ENCODE data around the gene AP5B1. TPM values are rescaled to one million over a fixed set of nuclear protein-coding genes. Genes with fewer than 3 reads are reported as not detected.

The AP5B1 gene
- total and polyA plus RNA-seq, 2 donors from 2014 or later = 6.3 to 18.3 TPM

DNA sequence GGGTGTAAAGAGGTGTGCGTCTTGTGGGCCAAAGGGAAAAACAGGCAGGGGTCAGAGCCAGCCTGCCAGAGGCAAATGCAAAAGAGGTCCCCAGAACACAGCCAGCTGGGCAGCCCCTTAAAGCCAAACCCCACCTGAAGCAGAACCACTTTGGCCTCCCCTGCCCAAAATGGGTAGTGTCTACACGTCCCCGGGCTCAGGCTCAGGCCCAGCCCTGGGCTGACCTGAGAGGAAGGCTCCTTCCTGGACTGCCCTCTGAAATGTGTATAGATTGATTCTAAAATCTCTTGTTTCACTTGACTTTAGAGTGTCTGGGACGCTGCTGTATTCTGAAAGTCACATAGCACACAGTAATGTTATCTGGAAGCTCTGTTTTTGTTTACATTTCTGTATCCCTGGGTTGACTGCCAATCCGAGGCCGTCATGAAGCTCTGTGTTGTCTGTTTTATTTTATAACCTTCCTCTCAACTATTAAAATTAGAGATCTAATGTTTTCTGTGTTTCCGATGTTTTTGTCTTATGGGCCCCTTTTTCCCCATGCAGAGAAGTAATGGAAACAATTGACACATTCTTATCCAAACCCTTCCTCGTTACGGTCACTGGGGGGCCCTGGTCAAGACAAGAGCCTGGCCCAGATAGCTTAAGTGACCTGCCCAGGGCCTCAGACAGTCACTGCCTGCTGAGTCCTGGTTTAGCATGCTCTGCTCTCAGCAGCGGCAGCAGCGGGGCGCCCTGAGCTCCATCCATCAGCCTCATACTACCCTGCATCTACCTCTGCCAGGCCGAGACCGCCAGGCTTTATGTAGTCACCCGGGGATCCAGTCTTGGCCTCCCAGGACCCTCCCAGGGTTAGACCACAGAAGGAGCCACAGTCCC is 16.2 kb upstream of the AP5B1 start:
- Histone ChIP-seq H3K4me1 (ENCODE audit: control insufficient read depth in 2 of 3, insufficient read depth in 2 of 3, low read depth in 1 of 3, low read length in 3 of 3) (peaks cover 0 to 33% (median 10%) of the 10 kb centered on the region in 3 donors), H3K9me3 (ENCODE audit: control insufficient read depth in 2 of 3, insufficient read depth in 1 of 3, low read length in 3 of 3) (no peaks in the 10 kb centered on the region), H3K4me3 (ENCODE audit: low read length in 3 of 3) (no peak overlapping the region), H3K27ac (ENCODE audit: low read depth in 2 of 2, low read length in 2 of 2) (no peak overlapping the region), H3K9ac (ENCODE audit: low read length in 3 of 3) (no peak overlapping the region), H3K36me3 (ENCODE audit: control insufficient read depth in 2 of 3, insufficient read depth in 3 of 3, low read length in 3 of 3) (peaks cover 0 to 27% (median 6%) of the 10 kb centered on the region in 3 donors), H3K27me3 (ENCODE audit: control insufficient read depth, insufficient read depth, low read length) (no peaks in the 10 kb centered on the region)
- DNase-seq (no peak), FAIRE-seq (no peak)
- intact Hi-C loops (cut with DNase I) = no loop called here
- TF ChIP-seq, protein P1, sequence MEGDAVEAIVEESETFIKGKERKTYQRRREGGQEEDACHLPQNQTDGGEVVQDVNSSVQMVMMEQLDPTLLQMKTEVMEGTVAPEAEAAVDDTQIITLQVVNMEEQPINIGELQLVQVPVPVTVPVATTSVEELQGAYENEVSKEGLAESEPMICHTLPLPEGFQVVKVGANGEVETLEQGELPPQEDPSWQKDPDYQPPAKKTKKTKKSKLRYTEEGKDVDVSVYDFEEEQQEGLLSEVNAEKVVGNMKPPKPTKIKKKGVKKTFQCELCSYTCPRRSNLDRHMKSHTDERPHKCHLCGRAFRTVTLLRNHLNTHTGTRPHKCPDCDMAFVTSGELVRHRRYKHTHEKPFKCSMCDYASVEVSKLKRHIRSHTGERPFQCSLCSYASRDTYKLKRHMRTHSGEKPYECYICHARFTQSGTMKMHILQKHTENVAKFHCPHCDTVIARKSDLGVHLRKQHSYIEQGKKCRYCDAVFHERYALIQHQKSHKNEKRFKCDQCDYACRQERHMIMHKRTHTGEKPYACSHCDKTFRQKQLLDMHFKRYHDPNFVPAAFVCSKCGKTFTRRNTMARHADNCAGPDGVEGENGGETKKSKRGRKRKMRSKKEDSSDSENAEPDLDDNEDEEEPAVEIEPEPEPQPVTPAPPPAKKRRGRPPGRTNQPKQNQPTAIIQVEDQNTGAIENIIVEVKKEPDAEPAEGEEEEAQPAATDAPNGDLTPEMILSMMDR (IDR thresholded peaks at IDR 0.05; ENCODE audit: borderline replicate concordance, extremely low read depth, insufficient read depth) = no peak

DNA sequence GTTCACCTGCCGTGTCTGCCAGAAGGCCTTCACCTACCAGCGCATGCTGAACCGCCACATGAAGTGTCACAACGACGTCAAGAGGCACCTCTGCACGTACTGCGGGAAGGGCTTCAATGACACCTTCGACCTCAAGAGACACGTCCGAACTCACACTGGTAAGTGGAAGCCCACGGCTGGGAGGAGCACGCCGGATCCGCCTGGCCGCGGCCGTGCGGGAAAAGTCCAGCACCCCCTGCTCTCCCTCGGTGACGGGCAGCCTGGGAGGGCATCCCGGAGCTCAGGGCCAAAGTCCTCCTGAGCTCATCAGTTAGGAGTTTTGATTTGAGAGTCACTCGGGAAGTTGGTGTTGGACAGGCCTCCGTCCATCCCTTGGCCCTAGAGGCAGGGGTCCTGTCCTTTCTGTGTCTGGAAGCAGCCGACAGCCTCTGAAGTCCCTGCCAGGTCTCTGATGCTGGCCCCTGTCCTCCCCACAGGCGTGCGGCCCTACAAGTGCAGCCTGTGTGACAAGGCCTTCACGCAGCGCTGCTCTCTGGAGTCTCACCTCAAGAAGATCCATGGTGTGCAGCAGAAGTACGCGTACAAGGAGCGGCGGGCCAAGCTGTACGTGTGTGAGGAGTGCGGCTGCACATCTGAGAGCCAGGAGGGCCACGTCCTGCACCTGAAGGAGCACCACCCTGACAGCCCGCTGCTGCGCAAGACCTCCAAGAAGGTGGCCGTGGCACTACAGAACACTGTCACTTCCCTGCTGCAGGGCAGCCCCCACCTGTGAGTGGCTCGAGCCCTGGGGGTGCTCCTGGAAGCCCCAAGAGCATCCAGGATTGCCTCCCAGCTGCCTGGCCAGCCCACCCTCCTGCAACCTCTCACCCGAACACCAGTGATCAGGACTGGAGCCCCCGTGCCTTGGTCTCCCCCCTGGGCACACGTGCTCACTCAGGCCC is 14.1 kb upstream of the AP5B1 start:
- H3K4me1 ChIP-seq (ENCODE audit: control insufficient read depth in 2 of 3, insufficient read depth in 2 of 3, low read depth in 1 of 3, low read length in 3 of 3) = peaks cover 0 to 52% (median 10%) of the 10 kb centered on the region in 3 donors
- no peak overlapping the region for H3K4me3 ChIP-seq (ENCODE audit: low read length in 3 of 3)
- H3K27ac ChIP-seq (ENCODE audit: low read depth in 2 of 2, low read length in 2 of 2) = peak overlapping the region; percentile 63 to 80
- H3K27me3 ChIP-seq (ENCODE audit: control insufficient read depth, insufficient read depth, low read length) = no peaks in the 10 kb centered on the region
- FAIRE-seq (no peak), DNase-seq (peak in 2 of 5 donors; percentile 19 to 71)
- H3K9ac ChIP-seq (ENCODE audit: low read length in 3 of 3) = peak overlapping the region in 1 of 3 donors; percentile 47
- peaks cover 0 to 27% (median 6%) of the 10 kb centered on the region in 3 donors for H3K36me3 ChIP-seq (ENCODE audit: control insufficient read depth in 2 of 3, insufficient read depth in 3 of 3, low read length in 3 of 3)
- no peaks in the 10 kb centered on the region for H3K9me3 ChIP-seq (ENCODE audit: control insufficient read depth in 2 of 3, insufficient read depth in 1 of 3, low read length in 3 of 3)
- intact Hi-C loops (cut with DNase I) = no loop called here
- TF ChIP-seq, protein P1 (IDR thresholded peaks at IDR 0.05; ENCODE audit: borderline replicate concordance, extremely low read depth, insufficient read depth) = no peak

DNA sequence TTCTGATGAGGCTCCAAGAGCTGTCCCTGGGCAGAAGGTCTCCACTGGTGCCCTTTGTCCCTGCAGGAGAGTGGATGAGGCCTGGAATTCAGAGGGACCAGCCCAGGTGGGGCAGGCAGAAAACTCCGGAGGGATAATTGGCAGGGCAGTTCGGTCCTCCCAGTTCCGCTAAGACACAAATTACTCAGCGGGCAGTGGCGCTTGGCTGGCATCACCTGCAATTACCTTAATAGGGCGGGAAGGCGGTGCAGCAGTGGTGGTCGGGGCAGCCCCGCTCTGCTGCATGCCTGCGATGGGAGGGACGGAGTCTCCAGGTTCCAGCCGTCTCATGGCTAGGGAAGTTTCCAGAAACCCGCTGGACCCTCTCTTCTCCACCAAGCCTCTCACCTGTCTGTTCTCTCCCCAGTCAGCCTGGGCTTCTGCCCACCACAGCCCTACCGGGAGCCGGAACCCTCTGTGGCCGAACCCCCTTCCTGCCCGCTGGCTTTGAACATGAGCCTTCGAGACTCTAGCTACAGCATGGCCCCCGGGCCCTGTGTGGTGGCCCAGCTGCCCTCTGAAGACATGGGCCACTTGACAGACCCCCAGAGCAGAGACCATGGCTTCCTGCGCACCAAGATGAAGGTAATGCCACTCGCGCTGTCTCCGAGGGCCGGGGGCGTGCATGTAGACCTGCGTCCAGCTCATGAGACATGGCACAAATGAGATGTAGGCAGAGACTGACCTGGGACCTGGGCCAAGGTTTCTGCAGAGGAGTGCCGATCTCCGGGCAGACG is 13.0 kb upstream of the AP5B1 start:
- DNase-seq (peak in 2 of 5 donors; percentile 28 to 76), FAIRE-seq (no peak)
- Histone ChIP-seq H3K4me1 (ENCODE audit: control insufficient read depth in 2 of 3, insufficient read depth in 2 of 3, low read depth in 1 of 3, low read length in 3 of 3) (peaks cover 0 to 60% (median 15%) of the 10 kb centered on the region in 3 donors), H3K27me3 (ENCODE audit: control insufficient read depth, insufficient read depth, low read length) (no peaks in the 10 kb centered on the region), H3K9ac (ENCODE audit: low read length in 3 of 3) (peak overlapping the region in 1 of 3 donors; percentile 47), H3K4me3 (ENCODE audit: low read length in 3 of 3) (no peak overlapping the region), H3K36me3 (ENCODE audit: control insufficient read depth in 2 of 3, insufficient read depth in 3 of 3, low read length in 3 of 3) (peaks cover 0 to 27% (median 6%) of the 10 kb centered on the region in 3 donors), H3K9me3 (ENCODE audit: control insufficient read depth in 2 of 3, insufficient read depth in 1 of 3, low read length in 3 of 3) (no peaks in the 10 kb centered on the region), H3K27ac (ENCODE audit: low read depth in 2 of 2, low read length in 2 of 2) (peak overlapping the region; percentile 69 to 80)
- intact Hi-C loops (cut with DNase I) = no loop called here
- TF ChIP-seq, protein P1 (IDR thresholded peaks at IDR 0.05; ENCODE audit: borderline replicate concordance, extremely low read depth, insufficient read depth) = no peak
